GM18498 (cell line): ENCODE results near the gene C4orf46.
"Not testable (repeated sequence)": the region's sequence is repeated elsewhere in the genome, so short reads cannot be mapped to it uniquely, and the experiment has no call there.

Experiments
- ATAC-seq: cut with Tn5 transposase; IDR thresholded peaks from one replicate; pipeline ENCODE4 v1.9.1; 2021; ENCODE audit warnings: mild to moderate bottlenecking, moderate library complexity; ENCODE audit not compliant: unreplicated experiment

The C4orf46 gene

DNA sequence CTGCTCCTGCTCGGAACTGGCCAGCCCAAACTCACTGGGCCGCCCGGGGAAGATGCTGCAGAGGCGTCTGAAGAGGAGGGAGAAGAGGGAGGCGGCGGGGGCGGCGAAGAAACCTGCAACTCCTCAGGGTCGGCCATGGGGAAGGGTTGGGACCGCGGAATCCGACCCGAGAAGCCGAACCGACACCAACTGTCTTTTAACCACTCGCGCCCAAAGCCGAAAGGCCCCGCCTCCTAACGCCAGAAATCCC, at the start of gene C4orf46:
Gene C4orf46 (minus strand): TSS at position 223 of the 250 bp plus-strand sequence. CDS start 86 bp downstream, at position 137.
- no peak for ATAC-seq

DNA sequence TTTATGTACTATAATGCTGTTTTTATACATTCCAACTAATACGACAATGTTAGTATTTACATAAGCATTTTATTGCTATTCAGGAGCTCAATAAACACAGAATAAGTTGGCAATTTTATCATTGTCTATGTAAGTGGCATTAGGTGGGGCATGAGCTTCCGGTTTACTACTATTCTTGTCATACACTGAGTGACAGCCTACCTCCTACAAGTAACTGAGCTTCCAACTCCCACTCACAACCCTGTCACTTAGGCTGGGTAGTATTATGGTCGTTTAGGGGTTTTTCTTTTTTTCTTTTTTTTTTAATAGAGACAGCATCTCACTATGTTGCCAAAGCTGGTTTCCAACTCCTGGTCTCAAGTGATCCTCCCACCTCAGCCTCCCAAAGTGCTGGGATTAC, 44.1 kb upstream of the C4orf46 start:
- ATAC-seq = no peak

DNA sequence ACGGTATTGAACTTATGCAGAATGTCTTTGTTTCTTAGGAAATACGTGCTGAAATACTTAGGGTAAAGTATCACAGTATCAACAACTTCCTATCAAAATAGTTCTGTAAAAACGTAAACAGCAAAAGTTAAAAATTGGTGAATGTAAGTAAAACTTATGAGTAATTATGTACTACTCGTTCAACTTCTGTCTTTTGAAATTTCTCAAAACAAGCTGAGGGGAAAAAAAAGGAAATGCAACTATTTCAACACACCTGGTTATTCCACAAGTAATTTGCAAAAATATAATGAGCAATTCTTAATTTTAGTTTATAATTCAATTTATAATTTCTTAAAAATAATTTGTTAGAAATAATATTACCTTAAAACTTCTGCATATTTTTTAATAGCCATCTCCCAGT, 43.2 kb upstream of the C4orf46 start:
- no peak for ATAC-seq

DNA sequence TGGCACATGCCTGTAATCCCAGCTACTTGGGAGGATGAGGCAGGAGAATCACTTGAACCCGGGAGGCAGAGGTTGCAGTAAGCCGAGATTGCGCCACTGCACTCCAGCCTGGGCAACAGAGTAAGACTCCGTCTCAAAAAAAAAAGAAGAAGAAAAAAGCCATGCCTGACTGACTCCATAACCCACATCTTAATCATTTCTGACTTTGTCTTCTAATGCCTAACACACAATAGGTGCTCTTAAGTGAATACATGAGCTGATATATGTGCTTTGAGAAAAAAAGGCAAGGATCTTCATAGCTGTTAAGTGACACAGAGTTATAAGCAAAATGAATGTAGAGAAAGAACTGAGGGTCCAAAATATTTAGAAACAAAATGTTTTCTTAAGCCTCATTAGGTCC, 40.9 kb upstream of the C4orf46 start:
- ATAC-seq = not testable (repeated sequence)

DNA sequence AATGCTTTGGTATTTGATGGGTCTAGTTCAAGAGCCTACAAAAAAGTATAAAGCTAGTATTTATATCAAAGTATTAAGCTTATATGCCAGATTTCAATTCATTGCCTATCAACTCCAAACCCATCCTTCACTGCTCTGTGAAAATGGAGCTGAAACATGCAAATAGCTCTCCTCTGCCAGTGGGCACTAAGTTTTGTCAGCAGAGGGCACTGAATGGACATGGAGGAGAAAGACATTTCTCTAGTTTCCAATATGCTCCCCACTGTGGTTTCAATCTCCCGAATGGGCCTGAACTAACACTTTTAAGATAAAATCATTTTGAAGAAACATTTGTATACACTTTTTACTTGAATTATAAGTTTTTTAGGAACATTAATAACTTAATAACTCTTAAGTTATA, 39.1 kb upstream of the C4orf46 start:
- ATAC-seq = no peak

DNA sequence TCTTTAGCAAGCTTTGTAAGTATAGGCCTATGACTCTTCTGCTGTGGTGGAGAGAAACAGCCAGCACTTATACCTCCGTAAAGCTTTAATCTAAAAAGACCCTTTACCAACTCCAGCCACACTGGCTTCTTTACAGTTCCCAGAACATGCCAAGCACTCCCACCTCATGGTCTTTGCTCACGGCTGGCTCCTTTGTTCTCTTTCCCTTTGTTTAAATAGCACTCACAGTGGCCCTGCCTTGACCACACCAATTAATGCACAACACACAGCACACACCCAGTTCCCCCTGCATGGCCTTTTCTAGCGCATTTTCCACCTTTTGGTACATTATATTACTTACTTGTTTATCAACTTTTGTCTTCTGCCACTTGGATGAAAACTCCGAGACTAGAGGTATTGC, 32.6 kb upstream of the C4orf46 start:
- ATAC-seq = no peak

DNA sequence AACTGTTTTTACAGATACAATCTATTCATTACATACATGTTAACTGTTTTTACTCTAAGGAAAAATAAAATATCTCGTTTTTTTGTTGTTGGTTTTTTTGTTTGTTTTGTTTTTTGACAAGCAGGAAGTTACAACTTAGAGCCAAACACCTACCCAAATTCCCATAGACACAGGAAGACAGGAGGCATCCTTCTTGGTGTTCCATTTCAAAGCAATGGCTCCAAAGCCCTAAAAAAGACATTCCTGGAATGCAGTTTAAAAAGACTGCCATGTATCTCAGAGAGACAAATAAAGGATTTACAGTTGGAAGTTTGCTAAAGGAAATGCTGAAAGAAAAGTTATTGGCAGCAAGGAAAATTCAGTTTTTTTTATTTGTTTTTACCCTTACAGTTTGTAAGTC, 17.1 kb upstream of the C4orf46 start:
- ATAC-seq = no peak

DNA sequence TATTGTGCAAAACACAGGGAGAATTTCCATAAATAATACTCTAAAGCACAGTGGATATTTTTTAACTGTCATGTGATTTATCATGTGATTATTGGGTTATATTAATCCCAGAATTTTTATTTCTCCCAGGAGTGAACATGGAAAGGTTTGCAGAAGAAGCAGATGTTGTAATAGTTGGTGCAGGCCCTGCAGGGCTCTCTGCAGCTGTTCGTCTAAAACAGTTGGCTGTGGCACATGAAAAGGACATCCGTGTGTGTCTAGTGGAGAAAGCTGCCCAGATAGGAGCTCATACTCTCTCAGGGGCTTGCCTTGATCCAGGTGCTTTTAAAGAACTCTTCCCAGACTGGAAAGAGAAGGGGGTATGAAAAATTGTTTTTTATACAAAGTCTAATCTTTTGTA, 10.4 kb upstream of the C4orf46 start:
- ATAC-seq = no peak

DNA sequence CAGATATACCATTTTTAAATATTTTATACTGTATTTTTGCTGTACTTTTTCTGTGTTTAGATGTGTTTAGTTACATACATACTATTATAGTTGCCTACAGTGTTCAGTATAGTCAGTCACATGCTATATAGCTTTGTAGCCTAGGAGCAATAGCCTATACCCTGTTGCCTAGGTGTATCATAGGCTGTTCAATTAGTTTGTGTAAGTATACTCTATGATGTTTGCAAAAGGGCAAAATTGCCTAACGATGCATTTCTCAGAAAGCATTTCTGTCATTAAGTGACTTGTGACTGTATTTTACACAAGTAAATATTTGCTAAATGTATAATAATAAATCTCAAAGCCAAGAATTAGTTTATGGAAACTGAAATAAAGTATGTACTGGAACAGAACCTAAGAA, 9.9 kb upstream of the C4orf46 start:
- ATAC-seq = no peak

DNA sequence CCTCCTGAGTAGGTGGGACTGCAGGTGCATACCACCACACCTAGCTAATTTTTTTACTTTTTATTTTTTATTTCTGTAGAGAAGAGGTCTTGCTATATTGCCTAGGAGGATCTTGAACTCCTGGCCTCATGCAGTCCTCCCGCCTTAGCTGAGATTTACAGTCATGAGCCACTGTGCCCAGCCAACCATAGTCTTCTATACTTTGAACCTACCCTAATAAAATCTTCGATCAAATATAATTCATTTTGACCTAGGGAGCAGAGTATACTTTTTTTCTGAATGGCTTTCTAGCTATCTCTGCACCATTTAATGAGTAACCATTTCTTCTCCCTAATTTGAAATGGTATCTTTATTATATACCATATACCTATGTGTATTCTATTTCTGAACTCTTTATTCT, 7.1 kb upstream of the C4orf46 start:
- ATAC-seq = no peak

DNA sequence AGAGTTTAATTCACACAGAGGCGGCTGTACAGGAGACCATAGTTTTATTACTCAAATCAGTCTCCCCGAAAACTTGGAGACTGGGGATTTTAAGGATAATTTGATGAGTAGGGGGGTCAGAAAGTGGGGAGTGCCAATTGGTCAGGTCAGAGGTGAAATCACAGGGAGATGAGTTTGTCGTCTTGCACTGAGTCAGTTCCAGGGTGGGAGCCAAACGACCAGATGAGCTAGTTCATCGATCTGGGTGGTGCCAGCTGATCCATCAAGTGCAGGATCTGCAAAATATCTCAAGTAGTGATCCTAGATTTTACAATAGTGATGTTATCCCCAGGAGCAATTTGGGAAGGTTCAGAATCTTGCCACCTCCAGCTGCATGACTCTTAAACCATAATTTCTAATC, 4.4 kb upstream of the C4orf46 start:
- ATAC-seq = no peak

DNA sequence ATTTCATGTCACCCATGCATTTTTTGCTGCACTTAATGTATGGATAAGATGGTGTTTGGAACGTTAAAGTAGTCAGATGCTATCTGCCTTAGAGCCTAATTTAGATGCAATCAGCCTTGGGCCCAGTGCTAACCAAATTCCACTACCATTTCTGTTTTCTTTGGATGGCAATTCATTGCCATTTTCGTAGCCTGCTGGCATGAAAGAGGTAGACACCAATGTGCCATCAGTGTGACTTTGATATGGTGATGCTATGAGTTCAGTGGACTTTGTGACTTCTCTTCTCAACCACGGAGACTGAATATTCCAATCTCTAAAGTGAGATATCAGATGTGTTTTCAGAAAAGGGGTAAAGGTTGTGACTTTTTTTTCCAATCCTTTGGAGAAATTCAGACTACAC, 1.9 kb upstream of the C4orf46 start:
- ATAC-seq = no peak

DNA sequence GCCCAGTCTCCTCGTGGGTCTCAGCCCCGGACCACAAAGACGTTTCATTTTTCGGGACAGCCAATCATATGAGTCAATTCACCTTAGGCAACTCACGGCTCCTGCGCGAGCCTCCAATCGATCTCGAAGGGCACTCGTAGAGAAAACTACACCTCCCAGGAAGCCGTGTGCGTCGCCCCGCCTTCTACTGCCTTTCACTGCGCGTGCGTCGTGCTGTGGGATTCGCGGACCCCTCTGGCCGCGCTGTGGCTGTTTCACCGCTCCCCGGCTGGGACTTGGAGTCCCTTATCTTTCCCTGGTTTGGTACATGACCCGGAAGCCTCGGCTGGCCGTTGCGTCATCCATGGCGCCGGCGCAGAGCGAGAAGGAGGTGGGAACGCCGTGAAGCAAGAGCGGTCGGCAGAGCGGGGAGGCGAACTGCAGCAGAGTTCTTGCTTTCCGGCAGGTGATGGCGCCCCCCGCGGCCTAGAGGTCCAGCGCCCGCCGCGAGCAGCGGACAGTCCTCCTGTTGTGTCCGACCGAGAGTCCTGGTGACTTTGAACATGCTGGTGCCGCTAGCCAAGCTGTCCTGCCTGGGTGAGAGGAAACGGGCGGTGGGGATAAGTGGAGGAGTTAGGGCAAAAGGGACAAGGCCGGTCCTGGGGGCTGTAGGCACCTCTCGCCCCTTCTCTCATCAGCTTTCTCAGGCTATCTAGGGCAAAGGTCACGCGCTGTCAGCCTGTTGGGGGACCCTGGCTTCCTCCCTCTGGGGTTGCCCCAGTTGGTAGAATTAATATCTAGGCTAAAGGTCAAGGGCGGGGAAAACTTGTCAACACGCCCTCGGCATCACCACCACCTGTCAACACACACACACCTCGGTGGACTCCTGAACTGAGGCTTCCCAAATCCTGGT, 474 bp upstream of the C4orf46 start, which contains the start of gene ETFDH:
Gene ETFDH (plus strand): TSS at position 382 of the 892 bp plus-strand sequence. CDS start 161 bp downstream, at position 543.
- ATAC-seq = peak; percentile 85

DNA sequence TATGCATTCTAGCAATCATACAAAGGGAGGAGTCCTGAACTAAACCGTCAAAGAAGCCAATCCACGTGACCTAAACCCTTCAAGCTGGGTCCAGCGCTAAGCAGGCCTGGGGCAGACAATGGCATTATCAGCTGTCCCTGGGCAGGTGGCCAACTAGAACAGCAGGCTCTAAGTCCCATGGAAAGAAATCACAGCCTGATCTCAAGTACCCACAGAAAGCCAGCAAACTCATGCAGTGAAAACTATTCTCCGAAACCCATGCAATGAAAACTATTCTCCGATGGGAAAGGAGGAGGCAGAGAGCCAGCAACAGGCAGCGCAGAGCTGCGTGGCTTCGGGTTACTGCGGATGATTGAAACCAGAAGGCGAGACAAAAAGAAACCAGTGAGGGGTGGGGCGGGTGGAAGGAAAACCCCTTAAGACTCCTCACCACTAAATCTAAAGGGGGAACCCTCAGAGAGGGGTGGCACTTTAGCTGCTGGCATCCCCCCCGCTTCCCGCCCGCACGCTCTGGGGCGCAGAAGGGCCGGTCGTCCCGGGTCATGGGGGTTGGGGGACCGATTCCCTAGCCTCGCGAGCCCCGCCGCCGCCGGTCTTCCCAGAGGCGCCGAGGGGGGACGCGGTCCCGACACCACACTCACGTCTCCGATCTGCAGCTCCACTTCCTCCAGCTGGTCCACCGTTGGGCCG, 567 bp downstream of the C4orf46 start:
- ATAC-seq = peak; percentile 31

DNA sequence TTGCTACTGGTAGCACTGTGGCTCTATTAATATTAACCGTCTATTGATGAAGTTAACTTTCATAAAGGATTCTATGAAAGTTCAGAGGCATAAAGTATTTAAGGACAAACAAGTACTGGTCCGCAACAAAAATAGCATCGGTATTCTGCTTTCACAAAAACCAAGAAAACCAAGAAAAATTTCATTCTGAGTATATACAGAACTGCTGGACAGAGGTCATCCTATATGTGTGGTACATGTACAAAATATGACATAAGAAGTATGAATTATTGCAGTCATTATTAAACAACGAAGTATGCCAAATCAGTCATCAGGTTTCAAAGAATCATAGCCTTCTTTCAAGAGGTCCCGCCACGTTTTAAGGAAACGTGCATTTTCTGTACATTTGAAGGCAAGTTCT, 2.4 kb downstream of the C4orf46 start:
- no peak for ATAC-seq

DNA sequence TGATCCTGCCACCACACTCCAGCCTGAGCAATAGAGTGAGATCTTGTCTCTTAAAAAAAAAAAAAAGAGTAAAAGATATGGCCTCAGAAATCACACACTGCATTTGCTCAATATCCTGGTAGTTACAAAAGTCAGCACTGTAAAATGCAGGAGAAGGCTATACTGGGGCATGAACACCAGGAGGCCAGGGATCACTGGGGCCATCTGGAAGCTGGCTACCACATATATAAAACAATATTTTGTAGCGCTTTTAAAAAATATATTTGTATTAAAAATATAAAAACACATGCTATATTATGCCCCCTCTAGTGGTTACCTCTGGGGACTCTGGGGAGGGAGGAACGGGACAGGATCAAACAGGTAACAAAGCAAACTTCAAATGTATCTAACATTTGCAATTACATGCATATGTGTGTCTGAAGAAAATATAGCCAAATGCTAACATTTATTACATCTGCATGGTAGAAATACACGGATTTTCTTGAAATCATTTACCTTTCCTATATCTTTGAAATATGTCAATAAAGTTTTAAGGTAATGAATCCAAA, 4.0 kb downstream of the C4orf46 start:
- no peak for ATAC-seq

DNA sequence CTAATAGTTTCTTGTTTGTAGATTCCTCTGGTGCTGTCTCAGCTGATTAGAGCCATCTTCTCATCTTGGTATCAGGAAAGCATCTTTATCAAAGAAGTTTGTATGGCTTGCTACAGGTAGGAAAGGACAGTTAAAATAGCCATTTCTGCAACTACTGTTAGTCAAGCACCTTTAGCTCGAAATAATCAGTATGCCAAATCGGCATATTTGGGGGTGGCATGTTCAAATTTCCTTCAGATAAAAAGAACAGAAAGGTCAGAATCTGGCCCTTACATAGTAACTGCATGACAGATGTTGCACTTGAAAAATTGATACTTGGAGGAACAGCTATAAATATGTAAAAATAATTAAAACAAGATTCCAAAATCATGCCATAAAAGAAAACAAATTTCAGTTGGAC, 4.8 kb downstream of the C4orf46 start:
- ATAC-seq = no peak

DNA sequence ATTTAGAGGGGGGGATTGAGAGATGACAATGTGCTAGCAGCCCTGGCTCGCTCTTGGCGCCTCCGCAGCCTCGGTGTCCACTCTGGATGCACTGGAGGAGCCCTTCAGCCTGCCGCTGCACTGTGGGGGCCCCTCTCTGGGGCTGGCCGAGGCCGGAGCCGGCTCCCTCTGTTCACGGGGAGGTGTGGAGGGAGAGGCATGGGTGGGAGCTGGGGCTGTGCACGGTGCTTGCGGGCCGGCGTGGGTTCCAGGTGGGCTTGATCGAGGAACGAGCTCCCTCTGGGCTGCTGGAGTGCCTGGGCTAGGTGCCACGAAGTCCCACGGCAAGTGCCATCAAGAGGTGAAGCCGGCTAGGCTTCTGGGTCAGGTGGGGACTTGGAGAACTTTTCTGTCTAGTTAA, 6.9 kb downstream of the C4orf46 start:
- ATAC-seq = no peak

DNA sequence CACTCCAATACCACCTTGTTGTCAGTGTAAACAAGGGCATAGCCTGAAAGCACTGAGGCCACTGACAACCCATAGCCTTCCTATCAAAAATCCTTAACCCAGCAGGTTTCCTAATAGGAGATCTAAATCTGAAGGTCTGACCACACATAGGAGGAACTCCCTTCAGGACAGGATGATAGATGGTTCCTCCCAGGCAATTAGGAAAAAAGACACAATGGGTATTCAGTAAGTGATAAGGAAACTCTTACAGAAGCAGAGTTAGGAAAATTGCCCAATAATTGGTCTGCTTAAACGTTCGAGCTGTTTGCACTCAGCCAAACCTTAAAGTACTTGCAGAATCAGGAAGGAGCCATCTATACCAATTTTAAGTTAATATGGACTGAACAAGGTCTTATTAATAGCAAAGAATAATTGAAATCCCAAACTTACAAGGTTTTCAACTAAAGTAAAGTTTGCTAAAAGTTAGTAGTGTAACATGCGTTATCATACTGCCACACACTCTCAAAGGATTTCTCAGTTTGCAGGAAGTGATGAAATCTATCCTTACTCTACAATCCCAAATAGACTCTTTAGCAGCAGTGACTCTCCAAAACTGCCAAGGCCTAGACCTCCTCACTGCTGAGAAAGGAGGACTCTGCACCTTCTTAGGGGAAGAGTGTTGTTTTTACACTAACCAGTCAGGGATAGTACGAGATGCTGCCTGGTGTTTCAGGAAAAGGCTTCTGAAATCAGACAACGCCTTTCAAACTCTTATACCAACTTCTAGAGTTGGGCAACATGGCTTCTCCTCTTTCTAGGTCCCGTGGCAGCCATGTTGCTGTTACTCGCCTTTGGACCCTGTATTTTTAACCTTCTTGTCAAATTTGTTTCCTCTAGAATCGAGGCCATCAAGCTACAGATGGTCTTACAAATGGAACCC, 7.7 kb downstream of the C4orf46 start:
- ATAC-seq = not testable (repeated sequence)

DNA sequence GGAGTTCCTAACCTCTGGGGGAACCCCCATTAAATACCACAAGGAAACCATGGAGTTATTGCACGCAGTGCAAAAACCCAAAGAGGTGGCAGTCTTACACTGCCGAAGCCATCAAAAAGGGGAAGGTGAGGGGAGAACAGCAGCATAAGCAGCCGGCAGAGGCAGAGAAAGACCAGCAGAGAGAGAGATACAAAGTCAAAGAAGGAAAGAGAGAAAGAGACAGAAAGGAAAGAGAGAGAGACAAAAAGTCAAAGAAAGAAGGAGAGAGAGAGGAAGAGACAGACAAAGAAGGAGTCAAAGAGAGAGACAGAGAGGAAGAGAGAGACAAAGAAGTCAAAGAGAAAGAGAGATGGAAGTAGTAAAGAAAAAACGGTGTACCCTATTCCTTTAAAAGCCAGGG, 8.4 kb downstream of the C4orf46 start:
- not testable (repeated sequence) for ATAC-seq

DNA sequence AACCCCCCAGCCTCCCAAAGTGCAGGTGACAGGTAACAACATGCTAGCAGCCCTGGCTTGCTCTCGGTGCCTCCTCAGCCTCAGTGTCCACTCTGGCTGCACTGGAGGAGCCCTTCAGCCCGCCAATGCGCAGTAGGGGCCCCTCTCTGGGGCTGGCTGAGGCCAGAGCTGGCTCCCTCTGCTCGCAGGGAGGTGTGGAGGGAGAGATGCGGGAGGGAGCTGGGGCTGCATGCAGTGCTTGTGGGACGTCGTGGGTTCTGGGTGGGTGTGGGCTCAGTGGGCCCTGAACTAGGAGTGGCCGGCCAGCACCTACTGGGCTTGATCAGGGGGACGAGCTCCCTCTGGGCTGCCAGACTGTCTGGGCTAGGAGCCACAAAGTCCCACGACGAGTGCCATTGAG, 14.4 kb downstream of the C4orf46 start:
- no peak for ATAC-seq
